SJSA1 (cell line): Measurements from ENCODE around the gene POT1. TPM values are rescaled to one million over a fixed set of nuclear protein-coding genes. Genes with fewer than 3 reads are reported as not detected.

Source experiments
- DNase-seq, 2 experiments: peaks; one replicate each; pipeline ENCODE4 v3.0.0-alpha.2; 2015 to 2020; ENCODE audit warnings: low spot score in 2 of 2, low read depth in 1 of 2
- H3K27ac ChIP-seq: fragments of 250-450 bp; sonication (Bioruptor Pico); 2 replicates; pipeline ENCODE4 v1.5.1; 2020; ENCODE audit warnings: mild to moderate bottlenecking, moderate library complexity
- H3K27me3 ChIP-seq: fragments of 250-450 bp; sonication (Bioruptor Pico); replicated peaks from 2 replicates; pipeline ENCODE4 v1.5.1; 2020; ENCODE audit warnings: mild to moderate bottlenecking, moderate library complexity
- H3K36me3 ChIP-seq: fragments of 250-450 bp; sonication (Bioruptor Pico); 2 replicates; pipeline ENCODE4 v1.5.1; 2020; ENCODE audit warnings: mild to moderate bottlenecking
- H3K4me1 ChIP-seq: fragments of 250-450 bp; sonication (Bioruptor Pico); replicated peaks from 2 replicates; pipeline ENCODE4 v1.6.1; 2021; ENCODE audit warnings: mild to moderate bottlenecking
- H3K4me3 ChIP-seq: fragments of 250-450 bp; sonication (Bioruptor Pico); 2 replicates; pipeline ENCODE4 v1.5.1; 2020; ENCODE audit warnings: mild to moderate bottlenecking
- H3K9me3 ChIP-seq: fragments of 250-450 bp; sonication (Bioruptor Pico); replicated peaks from 2 replicates; pipeline ENCODE4 v1.5.1; 2020; ENCODE audit warnings: mild to moderate bottlenecking
- total RNA-seq: library from RNA; depleted of rRNA; stranded (reverse); fragments of >200 nt; shearing (Covaris generic); gene quantifications from 2 replicates; pipeline ENCODE4 v1.2.3, GENCODE V29; 2014

Gene POT1
- total RNA-seq, 1 experiment from 2014 or later, result 25.8 TPM

DNA sequence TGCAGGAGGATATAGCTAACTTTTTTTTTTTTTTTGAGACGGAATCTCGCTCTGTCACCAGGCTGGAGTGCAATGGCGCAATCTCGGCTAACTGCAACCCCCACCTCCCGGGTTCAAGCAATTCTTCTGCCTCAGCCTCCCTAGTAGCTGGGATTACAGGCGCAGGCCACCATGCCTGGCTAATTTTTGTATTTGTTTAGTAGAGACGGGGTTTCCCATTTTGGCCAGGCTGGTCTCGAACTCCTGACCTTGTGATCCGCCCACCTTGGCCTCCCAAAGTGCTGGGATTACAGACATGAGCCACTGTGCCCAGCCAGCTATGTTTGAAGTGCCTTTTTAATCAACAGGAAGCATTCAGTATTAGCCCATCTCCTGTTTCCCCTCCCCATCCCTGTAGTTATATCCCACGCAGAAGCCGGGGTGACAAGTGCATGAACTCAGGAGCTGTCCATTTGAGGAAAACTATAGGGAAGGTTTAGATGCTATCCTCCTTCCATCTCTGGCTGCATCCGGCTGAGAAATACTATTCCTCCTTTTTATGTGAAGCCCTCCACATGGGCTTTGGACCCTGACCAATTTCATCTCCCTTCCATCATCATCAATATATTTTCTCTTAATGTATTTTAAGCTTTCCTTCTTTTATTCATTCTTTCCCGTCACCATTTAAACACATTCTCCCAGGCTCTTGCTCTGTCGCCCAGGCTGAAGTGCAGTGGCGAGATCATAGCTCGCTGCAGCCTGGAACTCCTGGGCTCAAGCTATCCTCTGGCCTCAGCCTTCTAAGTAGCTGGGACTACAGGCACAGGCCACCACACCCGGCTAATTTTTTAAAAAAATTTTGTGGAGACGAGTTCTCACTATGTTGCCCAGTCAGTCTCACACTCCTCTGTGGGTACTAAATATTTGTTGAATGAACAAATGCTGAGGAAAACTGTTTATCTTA lies 1.3 kb upstream of the POT1 start:
- Histone ChIP-seq H3K27ac (no peak overlapping the region), H3K36me3 (peaks cover 18% of the 10 kb centered on the region; the same call in 1 of the 2 replicates), H3K4me3 (no peak overlapping the region), H3K27me3 (no peaks in the 10 kb centered on the region), H3K4me1 (no peaks in the 10 kb centered on the region), H3K9me3 (no peaks in the 10 kb centered on the region)
- no peak for DNase-seq

DNA sequence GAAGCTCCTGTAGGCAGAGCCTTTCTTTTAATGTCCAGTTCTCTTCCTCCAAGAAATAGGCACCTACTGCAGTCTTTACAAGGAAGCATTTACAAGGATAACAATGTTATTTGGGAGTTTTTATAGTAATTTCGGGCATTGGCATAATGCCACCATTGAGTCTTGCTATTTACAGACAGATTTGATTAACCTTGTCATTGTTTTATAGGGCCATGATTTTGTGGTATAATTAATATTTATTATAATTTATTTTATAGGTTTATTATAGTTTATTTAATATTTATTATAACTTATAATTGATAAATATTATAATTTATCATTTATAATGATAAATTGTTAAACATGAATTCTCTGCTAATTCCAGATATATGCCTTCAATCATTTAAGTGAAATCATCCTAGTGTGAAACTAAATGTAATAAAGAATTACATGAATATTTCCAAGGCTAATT lies 573 bp upstream of the POT1 start:
- Histone ChIP-seq H3K27me3 (no peaks in the 10 kb centered on the region), H3K27ac (peak overlapping the region; percentile 49), H3K4me3 (peak overlapping the region; percentile 54), H3K36me3 (peaks cover 21% of the 10 kb centered on the region; the same call in 1 of the 2 replicates), H3K9me3 (no peaks in the 10 kb centered on the region), H3K4me1 (no peaks in the 10 kb centered on the region)
- DNase-seq, result no peak

- Histone ChIP-seq H3K27ac (no peak overlapping the region), H3K4me1 (no peaks in the 10 kb centered on the region), H3K4me3 (no peak overlapping the region), H3K9me3 (no peaks in the 10 kb centered on the region), H3K27me3 (no peaks in the 10 kb centered on the region), H3K36me3 (peaks cover 21% of the 10 kb centered on the region)
- no peak for DNase-seq
Observed at GRCh38 chr7:124924906-124925305, 4.7 kb downstream of the POT1 start.

GRCh38 chr7:124922200-124922599 lies 7.4 kb downstream of the POT1 start:
- H3K9me3 ChIP-seq, result no peaks in the 10 kb centered on the region
- no peaks in the 10 kb centered on the region for H3K4me1 ChIP-seq
- no peak overlapping the region for H3K27ac ChIP-seq
- no peak for DNase-seq
- H3K27me3 ChIP-seq, result no peaks in the 10 kb centered on the region
- peaks cover 8% of the 10 kb centered on the region for H3K36me3 ChIP-seq
- H3K4me3 ChIP-seq, result no peak overlapping the region

- DNase-seq, result no peak
- Histone ChIP-seq H3K4me1 (no peaks in the 10 kb centered on the region), H3K27ac (no peak overlapping the region), H3K36me3 (peaks cover 5% of the 10 kb centered on the region; the same call in 1 of the 2 replicates), H3K27me3 (no peaks in the 10 kb centered on the region), H3K9me3 (no peaks in the 10 kb centered on the region), H3K4me3 (no peak overlapping the region)
Observed at GRCh38 chr7:124919841-124920240, 9.8 kb downstream of the POT1 start.

DNA sequence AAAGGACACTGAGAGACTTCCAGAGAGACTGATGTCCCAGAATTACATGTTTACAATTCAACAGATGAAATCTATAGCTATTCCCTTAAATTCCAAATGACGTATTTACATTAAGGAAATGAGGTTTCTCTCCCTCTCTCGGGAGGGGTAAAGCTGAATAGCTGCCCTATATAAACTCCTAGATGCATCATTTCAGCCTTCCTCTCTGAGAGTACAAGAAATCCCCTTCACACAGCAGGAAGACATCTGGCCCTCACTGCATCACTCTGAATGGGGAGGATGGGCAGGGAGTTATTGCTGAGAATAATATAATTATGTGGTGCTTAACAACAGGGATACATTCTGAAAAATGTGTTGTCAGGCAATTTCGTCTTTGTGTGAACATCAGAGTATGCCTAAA lies 11.0 kb downstream of the POT1 start:
- Histone ChIP-seq H3K4me1 (no peaks in the 10 kb centered on the region), H3K9me3 (no peaks in the 10 kb centered on the region), H3K36me3 (peaks cover 5% of the 10 kb centered on the region; the same call in 1 of the 2 replicates), H3K27ac (no peak overlapping the region), H3K4me3 (no peak overlapping the region), H3K27me3 (no peaks in the 10 kb centered on the region)
- no peak for DNase-seq

GRCh38 chr7:124915242-124915641 lies 14.4 kb downstream of the POT1 start:
- H3K27me3 ChIP-seq, result no peaks in the 10 kb centered on the region
- H3K9me3 ChIP-seq, result no peaks in the 10 kb centered on the region
- no peak for DNase-seq
- H3K36me3 ChIP-seq, result peaks cover 5% of the 10 kb centered on the region; the same call in 1 of the 2 replicates
- no peaks in the 10 kb centered on the region for H3K4me1 ChIP-seq
- no peak overlapping the region for H3K27ac ChIP-seq
- H3K4me3 ChIP-seq, result no peak overlapping the region

- Histone ChIP-seq H3K9me3 (no peaks in the 10 kb centered on the region), H3K4me3 (no peak overlapping the region), H3K4me1 (no peaks in the 10 kb centered on the region), H3K36me3 (peaks cover 5% of the 10 kb centered on the region; the same call in 1 of the 2 replicates), H3K27ac (no peak overlapping the region), H3K27me3 (no peaks in the 10 kb centered on the region)
- DNase-seq, result no peak
Observed at GRCh38 chr7:124914298-124914697, 15.3 kb downstream of the POT1 start.

DNA sequence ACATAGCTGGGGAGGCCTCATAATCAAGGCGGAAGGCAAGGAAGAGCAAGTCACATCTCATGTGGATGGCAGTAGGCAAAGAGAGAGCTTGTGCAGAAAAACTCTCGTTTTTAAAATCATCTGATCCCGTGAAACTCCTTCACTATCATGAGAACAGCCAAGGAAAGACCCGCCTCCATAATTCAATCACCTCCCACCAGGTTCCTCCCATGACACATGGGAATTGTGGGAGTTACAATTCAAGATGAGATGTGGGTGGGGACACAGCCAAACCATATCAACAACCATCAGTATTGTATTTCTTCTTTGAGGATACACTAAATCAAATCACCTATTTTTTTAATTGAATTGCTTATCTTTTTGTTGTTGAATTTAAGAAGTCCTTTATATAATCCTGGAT lies 16.7 kb downstream of the POT1 start:
- Histone ChIP-seq H3K27me3 (no peaks in the 10 kb centered on the region), H3K36me3 (peaks cover 5% of the 10 kb centered on the region; the same call in 1 of the 2 replicates), H3K27ac (no peak overlapping the region), H3K4me3 (no peak overlapping the region), H3K9me3 (no peaks in the 10 kb centered on the region), H3K4me1 (no peaks in the 10 kb centered on the region)
- no peak for DNase-seq

DNA sequence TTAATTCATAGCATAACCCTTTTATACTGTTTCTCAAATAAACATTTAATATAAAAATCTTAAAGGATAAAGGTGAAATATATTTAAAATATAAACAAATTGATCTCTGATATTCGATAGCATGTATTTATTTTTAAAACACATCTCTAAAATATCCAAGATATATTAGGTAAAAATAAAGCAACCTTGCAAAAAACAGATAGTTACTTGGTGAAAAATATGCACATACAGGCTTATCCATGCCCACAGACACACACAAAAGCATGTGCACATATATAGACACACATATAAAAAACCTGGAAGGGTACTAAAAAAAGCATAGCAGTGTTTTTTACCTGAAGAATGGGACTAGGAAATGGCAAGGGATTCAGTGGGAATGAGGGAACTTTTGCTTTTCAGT lies 19.8 kb downstream of the POT1 start:
- Histone ChIP-seq H3K9me3 (no peaks in the 10 kb centered on the region), H3K4me1 (no peaks in the 10 kb centered on the region), H3K4me3 (no peak overlapping the region), H3K27ac (no peak overlapping the region), H3K36me3 (no peaks in the 10 kb centered on the region), H3K27me3 (no peaks in the 10 kb centered on the region)
- no peak for DNase-seq

GRCh38 chr7:124908259-124908658 lies 21.4 kb downstream of the POT1 start:
- H3K9me3 ChIP-seq, result no peaks in the 10 kb centered on the region
- no peaks in the 10 kb centered on the region for H3K36me3 ChIP-seq
- DNase-seq, result no peak
- no peaks in the 10 kb centered on the region for H3K4me1 ChIP-seq
- no peak overlapping the region for H3K4me3 ChIP-seq
- no peaks in the 10 kb centered on the region for H3K27me3 ChIP-seq
- no peak overlapping the region for H3K27ac ChIP-seq

DNA sequence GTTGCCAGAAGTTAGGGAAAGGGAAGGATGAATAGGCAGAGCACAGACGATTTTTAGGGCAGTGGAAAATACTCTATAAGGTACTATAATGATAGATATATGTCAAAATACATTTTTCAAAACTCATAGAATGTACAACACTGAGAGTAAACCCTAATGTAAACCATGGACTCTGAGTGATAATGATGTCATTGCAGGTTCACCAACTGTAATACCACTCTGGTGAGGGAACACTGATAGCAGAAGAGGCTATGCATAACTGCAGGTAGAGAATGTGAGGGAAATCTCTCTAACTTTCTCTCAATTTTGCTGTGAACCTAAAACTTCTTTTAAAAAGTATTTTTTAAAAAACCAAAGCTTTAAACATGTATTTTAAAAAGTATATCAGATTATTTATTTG lies 22.1 kb downstream of the POT1 start:
- Histone ChIP-seq H3K36me3 (no peaks in the 10 kb centered on the region), H3K27ac (no peak overlapping the region), H3K4me3 (no peak overlapping the region), H3K4me1 (no peaks in the 10 kb centered on the region), H3K9me3 (no peaks in the 10 kb centered on the region), H3K27me3 (no peaks in the 10 kb centered on the region)
- DNase-seq, result no peak

DNA sequence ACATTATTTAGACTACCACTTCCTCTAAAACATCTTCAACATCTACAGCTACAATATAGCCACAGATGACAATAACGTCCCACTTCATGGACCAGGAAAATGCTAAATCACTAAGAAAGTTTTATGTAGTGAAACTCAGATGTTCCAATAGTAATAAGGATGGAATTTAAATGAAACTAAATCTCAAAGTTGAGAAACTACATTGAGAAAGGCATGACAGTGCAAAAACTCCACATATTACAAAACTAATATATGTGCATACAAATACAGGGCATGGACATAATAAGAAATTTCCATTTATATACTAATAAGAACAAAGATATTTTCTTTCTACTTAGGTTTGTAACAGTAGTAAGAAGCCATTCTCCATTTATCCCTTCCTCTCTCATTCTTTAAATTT lies 31.1 kb downstream of the POT1 start:
- H3K27ac ChIP-seq, result no peak overlapping the region
- DNase-seq, result no peak
- no peaks in the 10 kb centered on the region for H3K4me1 ChIP-seq
- H3K27me3 ChIP-seq, result no peaks in the 10 kb centered on the region
- peaks cover 4% of the 10 kb centered on the region; the same call in 1 of the 2 replicates for H3K36me3 ChIP-seq
- no peaks in the 10 kb centered on the region for H3K9me3 ChIP-seq
- H3K4me3 ChIP-seq, result no peak overlapping the region

- Histone ChIP-seq H3K36me3 (peaks cover 11% of the 10 kb centered on the region; the same call in 1 of the 2 replicates), H3K4me1 (no peaks in the 10 kb centered on the region)
Observed at GRCh38 chr7:124896001-124896400, 33.6 kb downstream of the POT1 start.

More at GRCh38 chr7:124896001-124896400, 33.6 kb downstream of the POT1 start:
- Histone ChIP-seq H3K9me3 (no peaks in the 10 kb centered on the region), H3K27ac (no peak overlapping the region), H3K4me3 (no peak overlapping the region), H3K27me3 (no peaks in the 10 kb centered on the region)
- no peak for DNase-seq
